IPS-18c (cell line): ENCODE data around the gene TPPP3.
"Not testable (repeated sequence)": the region's sequence is repeated elsewhere in the genome, so short reads cannot be mapped to it uniquely, and the experiment has no call there.

Experiments
- H3K4me3 ChIP-seq: 2 replicates; pipeline ENCODE4 v1.7.0; 2013; ENCODE audit warnings: low read depth, mild to moderate bottlenecking, low read length, moderate library complexity; ENCODE audit not compliant: insufficient read depth
- H3K9me3 ChIP-seq: one replicate; pipeline ENCODE4 v1.6.1; 2013; ENCODE audit warnings: mild to moderate bottlenecking, low read length, moderate library complexity; ENCODE audit not compliant: control insufficient read depth, insufficient read depth

TPPP3 gene

DNA sequence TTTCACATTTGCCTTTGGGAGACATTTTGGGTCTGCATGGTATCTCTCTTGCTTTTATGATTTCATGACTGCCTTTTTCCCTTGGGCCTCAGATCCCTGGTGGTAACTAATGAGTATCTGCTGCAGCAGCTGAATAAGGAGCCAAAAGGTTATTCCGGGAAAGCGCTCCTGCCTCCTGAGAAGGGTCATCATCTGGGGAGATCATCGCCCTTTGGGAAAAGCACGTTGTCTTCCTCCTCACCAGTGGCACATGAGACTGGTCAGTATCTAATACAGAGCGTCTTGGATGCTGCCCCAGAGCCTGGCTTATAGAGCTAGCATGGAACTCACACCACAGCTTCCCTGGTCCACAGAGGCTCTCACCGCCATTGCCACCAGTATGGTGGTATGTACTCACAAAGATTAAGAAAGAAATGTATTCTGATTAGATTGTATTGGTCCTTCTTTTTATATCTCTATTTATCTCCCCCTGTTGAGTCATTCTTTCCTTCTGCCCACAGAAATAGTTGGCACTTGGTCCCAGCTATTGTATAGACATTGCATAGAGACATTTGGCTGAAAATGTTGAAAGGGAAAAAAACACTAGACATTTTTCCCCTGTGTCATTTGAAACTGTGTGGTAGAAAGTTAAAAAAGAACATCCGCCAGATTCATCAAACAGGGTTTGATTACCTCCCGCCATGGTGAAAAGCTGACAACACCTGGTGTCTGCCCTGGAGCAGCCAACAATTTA lies 8.4 kb downstream of the TPPP3 start:
- H3K9me3 ChIP-seq = no peaks in the 10 kb centered on the region
- H3K4me3 ChIP-seq = no peak overlapping the region

DNA sequence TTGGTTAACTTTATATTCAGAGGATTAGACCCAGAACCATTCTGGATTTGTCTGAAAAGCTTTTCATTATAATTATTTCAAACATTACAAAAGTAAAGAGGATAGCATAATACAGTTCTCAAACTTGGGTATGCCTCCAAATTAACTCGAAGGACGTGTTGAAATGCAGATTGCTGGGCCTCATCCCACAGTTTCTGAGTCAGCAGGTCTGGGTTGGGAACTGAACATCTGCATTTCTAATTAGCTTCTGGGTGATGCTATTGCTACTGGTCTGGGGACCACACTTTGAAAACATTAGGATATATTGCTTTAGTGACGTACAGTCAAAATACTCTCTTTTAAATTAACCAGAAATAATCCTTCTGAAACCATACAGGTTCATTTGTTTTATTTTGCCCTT lies 10.0 kb downstream of the TPPP3 start:
- H3K9me3 ChIP-seq = no peaks in the 10 kb centered on the region

DNA sequence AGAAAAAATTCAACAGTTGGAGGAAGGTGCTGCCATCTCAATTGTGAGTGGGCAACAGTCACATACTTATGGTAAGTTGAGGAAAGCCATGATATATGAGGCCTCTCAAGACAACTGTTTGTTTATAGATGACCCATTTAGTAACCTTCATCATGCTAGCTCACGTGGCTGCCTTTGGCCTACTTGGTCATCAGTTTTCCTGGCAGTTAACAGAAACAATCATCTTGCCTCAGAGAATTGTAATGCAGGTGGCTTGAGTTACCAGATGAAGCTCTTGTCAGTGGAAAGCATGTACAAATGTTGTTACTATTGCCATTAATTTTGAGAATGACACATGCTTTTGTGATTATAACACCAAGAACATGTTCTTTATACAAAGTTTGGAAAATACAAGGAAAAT lies 14.7 kb downstream of the TPPP3 start:
- no peaks in the 10 kb centered on the region for H3K9me3 ChIP-seq
- H3K4me3 ChIP-seq = no peak overlapping the region

More for the DNA sequence above, 10.0 kb downstream of the TPPP3 start:
- H3K4me3 ChIP-seq = no peak overlapping the region

DNA sequence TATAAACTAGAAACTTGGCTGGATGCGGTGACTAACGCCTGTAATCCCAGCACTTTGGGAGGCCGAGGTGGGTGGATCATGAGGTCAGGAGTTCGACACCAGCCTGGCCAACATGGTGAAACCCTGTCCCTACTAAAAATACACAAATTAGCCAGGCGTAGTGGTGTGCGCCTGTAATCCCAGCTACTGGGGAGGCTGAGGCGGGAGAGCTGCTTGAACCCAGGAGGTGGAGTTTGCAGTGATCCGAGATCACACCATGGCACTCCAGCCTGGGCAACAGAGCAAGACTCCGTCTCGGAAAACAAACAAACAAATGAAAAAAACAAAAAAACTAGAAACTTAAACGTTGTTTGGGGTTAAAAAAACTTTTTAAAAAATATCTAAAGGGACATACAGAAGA lies 17.3 kb downstream of the TPPP3 start:
- H3K9me3 ChIP-seq, H3K4me3 ChIP-seq: not testable (repeated sequence)

GRCh38 chr16:67372664-67373063 lies 20.6 kb downstream of the TPPP3 start:
- Histone ChIP-seq H3K9me3 (no peaks in the 10 kb centered on the region), H3K4me3 (no peak overlapping the region)

DNA sequence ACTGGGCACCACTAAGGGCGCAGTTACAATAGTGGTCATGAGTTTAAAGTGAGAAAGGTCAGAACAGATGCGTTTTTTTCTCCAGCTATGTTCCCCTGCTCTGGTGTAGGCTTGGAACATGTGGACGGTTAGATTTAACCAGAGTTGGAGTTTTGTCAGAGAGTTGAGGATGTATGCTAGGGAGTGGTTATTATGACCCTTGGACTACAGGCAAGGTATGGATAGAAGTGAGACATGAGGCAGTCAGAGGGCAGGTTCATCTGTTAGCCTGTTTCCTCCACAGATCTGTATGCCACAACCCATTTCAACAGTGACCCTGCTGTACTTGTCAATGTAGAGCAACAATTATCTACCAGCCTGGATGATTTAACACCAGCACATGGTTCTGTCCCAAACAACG lies 22.6 kb downstream of the TPPP3 start:
- Histone ChIP-seq H3K4me3 (no peak overlapping the region), H3K9me3 (no peaks in the 10 kb centered on the region)

DNA sequence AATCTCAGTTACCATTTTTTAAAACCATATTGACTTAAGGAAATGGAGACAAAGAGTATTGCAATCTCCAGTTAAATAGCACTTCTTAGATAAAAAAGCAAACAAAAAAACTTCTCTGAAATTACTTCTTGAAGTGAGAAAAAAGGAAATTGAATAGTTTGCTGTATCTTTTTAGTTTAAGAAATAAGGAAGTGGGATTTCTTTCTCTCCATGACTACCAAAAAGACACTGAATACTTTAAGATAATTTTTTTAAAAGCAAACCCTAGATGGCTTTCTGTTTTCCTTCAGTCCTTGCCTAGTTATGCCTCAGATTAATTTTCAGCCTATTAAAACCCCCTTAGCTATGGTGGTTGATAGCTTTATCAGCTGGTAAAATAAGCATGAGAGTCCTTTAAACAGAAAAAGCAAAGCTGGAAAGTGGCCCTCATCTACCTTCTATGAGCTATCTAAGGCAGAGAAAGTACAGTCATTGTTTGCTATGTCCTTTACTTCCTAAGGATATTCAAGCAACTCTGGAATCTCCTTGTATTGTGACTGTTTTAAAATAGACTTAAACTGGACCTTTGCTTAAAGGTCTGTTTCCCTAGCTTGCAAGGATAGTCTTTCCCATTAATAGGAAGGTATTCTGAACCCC lies 28.6 kb downstream of the TPPP3 start:
- Histone ChIP-seq H3K4me3 (no peak overlapping the region), H3K9me3 (no peaks in the 10 kb centered on the region)

DNA sequence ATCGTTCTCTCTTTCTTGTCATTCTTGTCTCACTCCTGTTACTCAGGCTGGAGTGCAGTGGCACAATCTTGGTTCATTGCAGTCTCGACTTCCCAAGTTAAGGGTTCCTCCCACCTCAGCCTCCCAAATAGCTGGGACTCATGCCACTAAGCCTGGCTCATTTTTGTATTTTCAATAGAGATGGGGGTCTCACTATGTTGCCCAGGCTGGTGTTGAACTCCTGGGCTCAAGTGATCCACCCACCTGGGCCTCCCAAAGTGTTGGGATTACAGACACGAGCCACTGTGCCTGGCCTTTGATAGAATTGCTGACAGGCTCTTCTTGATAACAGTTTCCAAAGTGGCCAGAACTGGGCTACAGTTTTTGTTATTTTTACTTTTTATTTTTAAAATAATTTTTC lies 32.3 kb downstream of the TPPP3 start:
- Histone ChIP-seq H3K9me3 (no peaks in the 10 kb centered on the region), H3K4me3 (no peak overlapping the region)

DNA sequence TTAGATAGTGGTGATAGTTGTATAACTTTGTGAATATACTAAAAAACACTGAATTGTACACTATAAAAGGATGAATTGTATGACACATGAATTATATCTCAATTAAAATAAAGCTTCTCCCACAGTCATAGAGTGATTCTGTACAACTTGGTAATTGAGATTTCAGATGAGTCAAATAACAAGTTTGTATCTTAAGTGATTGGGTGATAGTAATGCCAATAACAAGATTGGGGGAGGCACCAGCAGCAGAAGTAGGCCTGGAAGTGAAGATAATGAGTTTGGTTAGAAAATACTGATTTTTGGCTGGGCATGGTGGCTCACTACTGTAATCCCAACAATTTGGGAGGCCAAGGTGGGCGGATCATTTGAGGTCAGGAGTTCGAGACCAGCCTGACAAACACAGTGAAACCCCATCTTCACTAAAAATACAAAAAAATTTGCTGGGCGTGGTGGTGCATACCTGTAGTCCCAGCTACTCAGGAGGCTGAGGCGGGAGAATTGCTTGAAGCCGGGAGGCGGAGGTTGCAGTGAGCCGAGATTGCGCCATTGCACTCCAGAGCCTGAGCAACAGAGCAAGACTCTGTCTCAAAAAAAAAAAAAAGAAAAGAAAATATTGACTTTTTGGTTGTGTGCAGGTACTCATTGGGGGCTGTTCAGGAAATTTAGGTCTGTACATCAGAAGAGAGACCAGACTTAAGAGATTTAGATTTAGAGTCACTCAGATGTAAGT lies 33.6 kb downstream of the TPPP3 start:
- H3K4me3 ChIP-seq, H3K9me3 ChIP-seq: not testable (repeated sequence)

- Histone ChIP-seq H3K4me3 (no peak overlapping the region), H3K9me3 (no peaks in the 10 kb centered on the region)
Observed at GRCh38 chr16:67357561-67357960, 35.7 kb downstream of the TPPP3 start.

- no peak overlapping the region for H3K4me3 ChIP-seq
- no peaks in the 10 kb centered on the region for H3K9me3 ChIP-seq
Observed at GRCh38 chr16:67356396-67356795, 36.9 kb downstream of the TPPP3 start.

DNA sequence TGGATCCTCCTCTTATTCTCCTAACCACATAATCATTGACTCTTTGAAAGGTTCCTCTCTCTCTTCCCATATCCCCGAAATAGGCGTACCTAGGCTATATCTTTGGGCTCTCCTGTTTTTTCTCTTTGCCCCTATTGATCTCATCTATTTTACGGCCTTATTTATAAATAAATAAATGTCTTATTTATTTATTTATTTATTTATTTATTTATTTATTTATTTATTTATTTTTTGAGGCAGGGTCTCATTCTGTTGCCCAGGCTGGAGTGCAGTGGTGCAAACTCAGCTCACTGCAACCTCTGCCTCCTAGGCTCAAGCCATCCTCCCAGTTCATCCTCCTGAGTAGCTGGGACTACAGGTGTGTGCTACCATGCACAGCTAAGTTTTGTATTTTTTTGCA lies 40.8 kb downstream of the TPPP3 start:
- not testable (repeated sequence) for H3K4me3 ChIP-seq, H3K9me3 ChIP-seq

DNA sequence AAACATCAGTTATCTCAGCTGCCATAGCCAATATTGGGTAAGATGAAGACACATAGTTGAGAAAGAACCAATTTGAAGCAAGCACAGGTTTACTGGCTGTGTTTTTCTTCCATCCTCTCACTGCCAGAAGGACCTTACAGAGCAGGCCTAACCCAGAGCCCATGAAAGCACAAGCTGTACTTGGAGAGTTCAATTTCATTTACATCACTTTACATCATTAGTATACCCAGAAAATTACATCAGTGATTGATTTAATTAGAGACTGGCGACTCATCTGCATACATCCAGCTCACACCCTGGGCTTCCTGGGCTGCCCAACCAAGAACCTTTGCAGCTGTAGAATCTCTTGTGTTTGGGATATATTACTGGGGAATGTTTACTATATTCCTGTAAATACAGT lies 43.0 kb downstream of the TPPP3 start:
- no peak overlapping the region for H3K4me3 ChIP-seq
- H3K9me3 ChIP-seq = no peaks in the 10 kb centered on the region

DNA sequence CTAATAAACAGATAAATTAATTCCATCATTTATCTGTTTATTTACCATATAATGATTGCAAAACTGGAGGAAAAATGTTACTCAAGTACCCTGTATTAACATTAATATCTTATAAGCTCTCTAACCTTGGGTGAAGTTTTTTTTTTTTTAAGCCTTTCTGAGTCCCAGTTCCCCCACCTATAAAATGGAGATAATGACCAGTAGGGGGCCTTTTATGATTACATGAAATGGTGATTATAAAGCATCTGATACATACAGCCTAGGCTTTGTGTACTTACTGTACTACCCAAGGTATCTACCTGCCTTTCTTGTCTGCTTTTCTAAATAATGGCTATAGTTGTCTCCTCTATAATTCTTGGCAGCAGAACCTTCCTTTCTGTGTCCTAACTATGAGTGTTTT lies 44.1 kb downstream of the TPPP3 start:
- Histone ChIP-seq H3K4me3 (no peak overlapping the region), H3K9me3 (no peaks in the 10 kb centered on the region)

- Histone ChIP-seq H3K4me3 (no peak overlapping the region), H3K9me3 (no peaks in the 10 kb centered on the region)
Observed at GRCh38 chr16:67346341-67346740, 47.0 kb downstream of the TPPP3 start.

- H3K4me3 ChIP-seq = no peak overlapping the region
- no peaks in the 10 kb centered on the region for H3K9me3 ChIP-seq
Observed at GRCh38 chr16:67345401-67345800, 47.9 kb downstream of the TPPP3 start.

GRCh38 chr16:67342616-67343015 lies 50.7 kb downstream of the TPPP3 start:
- no peak overlapping the region for H3K4me3 ChIP-seq

DNA sequence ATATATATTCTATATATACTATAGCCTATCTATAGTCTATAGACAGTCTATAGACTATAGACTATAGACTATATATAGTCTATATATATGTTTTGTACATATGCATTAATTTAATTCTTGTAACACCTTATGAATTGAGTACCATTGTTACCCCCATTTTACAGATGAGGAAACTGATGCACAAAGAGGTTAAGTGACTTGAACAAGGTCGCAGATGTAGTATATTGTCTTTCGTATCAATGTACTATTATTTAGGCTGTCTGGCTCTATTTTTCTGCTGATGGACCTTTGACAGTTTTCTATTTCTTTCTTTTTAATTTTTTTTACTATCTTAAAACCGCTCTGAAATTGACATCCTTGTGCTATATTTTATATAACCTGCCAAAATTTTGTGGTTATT lies 52.0 kb downstream of the TPPP3 start:
- Histone ChIP-seq H3K4me3 (no peak overlapping the region), H3K9me3 (no peaks in the 10 kb centered on the region)

More at GRCh38 chr16:67342616-67343015, 50.7 kb downstream of the TPPP3 start:
- no peaks in the 10 kb centered on the region for H3K9me3 ChIP-seq
